ENCODE results near the gene CNTN4.

GRCh38 chr3:2850701-2851100 lies 752.0 kb downstream of the CNTN4 start:
- no peak for TF ChIP-seq CTCF (IDR thresholded peaks at IDR 0.05)
- no peak for TF ChIP-seq POLR2A (IDR thresholded peaks at IDR 0.05)
